Measurements from ENCODE around the gene CYLD. TPM values are rescaled to one million over a fixed set of nuclear protein-coding genes. Genes with fewer than 3 reads are reported as not detected.

Gene CYLD
- total RNA-seq, 1 experiment from 2014 or later = 9.8 TPM

DNA sequence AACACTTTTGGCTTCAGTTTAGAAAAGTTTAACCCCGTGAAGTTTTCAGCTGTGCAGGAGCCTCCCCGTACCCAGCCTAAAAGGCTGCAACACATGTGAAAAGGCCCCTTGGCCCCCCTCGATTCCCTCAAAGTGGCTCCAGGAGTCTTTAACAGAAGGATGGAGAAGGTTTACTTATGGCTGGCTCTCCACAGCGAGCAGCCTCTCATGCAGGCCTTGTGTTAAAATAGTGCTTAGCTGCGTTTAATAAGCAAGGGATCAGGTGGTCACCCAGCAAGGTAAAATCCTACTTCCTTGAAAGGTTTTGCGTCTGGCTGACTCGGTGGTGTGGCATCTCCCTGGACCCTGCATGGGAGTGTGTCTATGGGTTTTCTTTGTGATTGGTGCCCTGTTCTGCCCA, 8.4 kb upstream of the CYLD start:
- intact Hi-C loops (cut with micrococcal nuclease; ENCODE audit: unreplicated experiment) = no loop called here

DNA sequence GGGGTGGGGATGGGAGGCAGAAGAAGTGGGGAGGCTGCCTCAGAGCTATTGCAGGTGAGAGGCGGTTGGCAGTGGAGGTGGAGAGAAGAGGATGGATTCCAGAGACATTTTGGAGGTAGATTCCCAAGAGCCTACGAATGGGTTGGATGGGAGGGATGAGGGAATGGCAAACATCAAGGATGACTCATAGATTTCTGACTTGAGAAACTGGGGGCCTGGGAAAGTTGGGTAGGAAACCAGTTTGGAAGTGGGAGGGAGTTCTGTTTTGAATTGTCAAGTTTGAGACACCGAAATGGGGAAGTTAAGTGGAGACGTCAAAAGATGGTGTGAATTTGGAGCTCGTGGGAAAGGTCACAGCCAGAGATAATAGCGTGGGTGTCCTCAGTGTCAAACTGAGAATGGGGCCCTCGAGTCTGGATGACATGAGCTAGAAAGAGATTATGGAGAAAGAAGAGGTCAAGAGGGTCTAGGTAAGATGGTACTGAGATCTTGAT, 6.2 kb upstream of the CYLD start:
- no peak for DNase-seq
- Mint-ChIP-seq H3K4me1 (ENCODE audit: low read depth, unreplicated experiment) (no peaks in the 10 kb centered on the region), H3K27me3 (ENCODE audit: insufficient read depth, unreplicated experiment) (peaks cover 19% of the 10 kb centered on the region), H3K36me3 (ENCODE audit: insufficient read depth, unreplicated experiment) (no peaks in the 10 kb centered on the region), H3K4me3 (ENCODE audit: unreplicated experiment) (no peak overlapping the region), H3K9me3 (ENCODE audit: unreplicated experiment) (no peaks in the 10 kb centered on the region), H3K27ac (ENCODE audit: unreplicated experiment) (no peak overlapping the region)
- CTCF ChIA-PET = interaction anchor here (0.6 kb wide), 1 partner anchor 71 kb away, joined by 4 read pairs; no protein-coding TSS in a partner anchor
- intact Hi-C loops (cut with micrococcal nuclease; ENCODE audit: unreplicated experiment) = no loop called here
- POLR2A ChIA-PET = no interaction called here
- no TSS peak for BruUV-seq (replicated peaks)
- H3K4me3 ChIP-seq (ENCODE audit: low read depth, low read length) = no peak overlapping the region
- no peaks in the 10 kb centered on the region; the same call in 1 of the 2 replicates for H3K4me1 ChIP-seq
- TF ChIP-seq, protein P1, sequence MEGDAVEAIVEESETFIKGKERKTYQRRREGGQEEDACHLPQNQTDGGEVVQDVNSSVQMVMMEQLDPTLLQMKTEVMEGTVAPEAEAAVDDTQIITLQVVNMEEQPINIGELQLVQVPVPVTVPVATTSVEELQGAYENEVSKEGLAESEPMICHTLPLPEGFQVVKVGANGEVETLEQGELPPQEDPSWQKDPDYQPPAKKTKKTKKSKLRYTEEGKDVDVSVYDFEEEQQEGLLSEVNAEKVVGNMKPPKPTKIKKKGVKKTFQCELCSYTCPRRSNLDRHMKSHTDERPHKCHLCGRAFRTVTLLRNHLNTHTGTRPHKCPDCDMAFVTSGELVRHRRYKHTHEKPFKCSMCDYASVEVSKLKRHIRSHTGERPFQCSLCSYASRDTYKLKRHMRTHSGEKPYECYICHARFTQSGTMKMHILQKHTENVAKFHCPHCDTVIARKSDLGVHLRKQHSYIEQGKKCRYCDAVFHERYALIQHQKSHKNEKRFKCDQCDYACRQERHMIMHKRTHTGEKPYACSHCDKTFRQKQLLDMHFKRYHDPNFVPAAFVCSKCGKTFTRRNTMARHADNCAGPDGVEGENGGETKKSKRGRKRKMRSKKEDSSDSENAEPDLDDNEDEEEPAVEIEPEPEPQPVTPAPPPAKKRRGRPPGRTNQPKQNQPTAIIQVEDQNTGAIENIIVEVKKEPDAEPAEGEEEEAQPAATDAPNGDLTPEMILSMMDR (IDR thresholded peaks at IDR 0.05; ENCODE audit: insufficient read depth in 1 of 2, low read depth in 1 of 2, low read length in 1 of 2, severe bottlenecking in 1 of 2, unreplicated experiment in 1 of 2) = no peak
- H3K36me3 ChIP-seq (ENCODE audit: control insufficient read depth, insufficient read depth, low read length) = no peaks in the 10 kb centered on the region
- no peaks in the 10 kb centered on the region for H3K9me3 ChIP-seq
- H3K27me3 ChIP-seq (replicated peaks; ENCODE audit: control insufficient read depth, insufficient read depth, low read length) = peaks cover 1% of the 10 kb centered on the region; the same call in 1 of the 2 replicates

More for the DNA sequence above, 8.4 kb upstream of the CYLD start:
- TF ChIP-seq, protein P1 (IDR thresholded peaks at IDR 0.05; ENCODE audit: insufficient read depth in 1 of 2, low read depth in 1 of 2, low read length in 1 of 2, severe bottlenecking in 1 of 2, unreplicated experiment in 1 of 2) = no peak
- no peaks in the 10 kb centered on the region for H3K36me3 ChIP-seq (ENCODE audit: control insufficient read depth, insufficient read depth, low read length)
- ChIA-PET POLR2A (no interaction called here), CTCF (no interaction called here)
- Mint-ChIP-seq H3K4me1 (ENCODE audit: low read depth, unreplicated experiment) (no peaks in the 10 kb centered on the region), H3K4me3 (ENCODE audit: unreplicated experiment) (no peak overlapping the region), H3K9me3 (ENCODE audit: unreplicated experiment) (no peaks in the 10 kb centered on the region), H3K27ac (ENCODE audit: unreplicated experiment) (no peak overlapping the region), H3K27me3 (ENCODE audit: insufficient read depth, unreplicated experiment) (peaks cover 15% of the 10 kb centered on the region), H3K36me3 (ENCODE audit: insufficient read depth, unreplicated experiment) (no peaks in the 10 kb centered on the region)
- H3K4me1 ChIP-seq = no peaks in the 10 kb centered on the region
- H3K9me3 ChIP-seq = no peaks in the 10 kb centered on the region
- H3K4me3 ChIP-seq (ENCODE audit: low read depth, low read length) = no peak overlapping the region
- no TSS peak for BruUV-seq (replicated peaks)
- no peak for DNase-seq
- peaks cover 1% of the 10 kb centered on the region; the same call in 1 of the 2 replicates for H3K27me3 ChIP-seq (replicated peaks; ENCODE audit: control insufficient read depth, insufficient read depth, low read length)

DNA sequence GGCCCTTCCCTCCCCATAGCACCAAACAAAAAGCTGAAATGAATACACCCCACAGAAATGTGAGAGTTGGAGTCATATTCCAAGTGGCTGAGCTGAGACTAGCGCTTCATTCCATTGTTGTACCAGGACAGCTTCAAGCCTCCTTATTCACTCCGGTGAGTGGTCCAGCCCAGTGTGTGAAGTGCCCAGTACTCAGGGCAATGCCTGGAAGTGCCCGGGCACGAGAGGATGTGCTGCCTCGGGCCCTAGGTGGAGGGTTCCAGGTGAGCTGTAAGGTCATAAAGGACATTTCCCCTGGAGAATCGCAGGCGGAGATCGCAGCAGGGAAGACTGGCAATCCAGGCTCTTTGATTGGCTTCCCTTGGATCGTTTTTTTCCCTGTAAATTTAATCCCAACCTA, 5.4 kb upstream of the CYLD start:
- Histone ChIP-seq H3K4me1 (no peaks in the 10 kb centered on the region; the same call in 1 of the 2 replicates), H3K4me3 (ENCODE audit: low read depth, low read length) (no peak overlapping the region), H3K36me3 (ENCODE audit: control insufficient read depth, insufficient read depth, low read length) (no peaks in the 10 kb centered on the region), H3K27me3 (replicated peaks; ENCODE audit: control insufficient read depth, insufficient read depth, low read length) (peaks cover 1% of the 10 kb centered on the region; the same call in 1 of the 2 replicates), H3K9me3 (no peaks in the 10 kb centered on the region)
- H3K4me1 Mint-ChIP-seq (ENCODE audit: low read depth, unreplicated experiment) = no peaks in the 10 kb centered on the region
- POLR2A ChIA-PET = no interaction called here
- TF ChIP-seq, protein P1 (IDR thresholded peaks at IDR 0.05; ENCODE audit: insufficient read depth in 1 of 2, low read depth in 1 of 2, low read length in 1 of 2, severe bottlenecking in 1 of 2, unreplicated experiment in 1 of 2) = no peak
- CTCF ChIA-PET = interaction anchor here (0.6 kb wide), 1 partner anchor 70 kb away, joined by 4 read pairs; no protein-coding TSS in a partner anchor
- no peak for DNase-seq
- H3K4me3 Mint-ChIP-seq (ENCODE audit: unreplicated experiment) = no peak overlapping the region
- H3K27me3 Mint-ChIP-seq (ENCODE audit: insufficient read depth, unreplicated experiment) = peaks cover 19% of the 10 kb centered on the region
- no TSS peak for BruUV-seq (replicated peaks)
- peaks cover 4% of the 10 kb centered on the region for H3K36me3 Mint-ChIP-seq (ENCODE audit: insufficient read depth, unreplicated experiment)
- H3K9me3 Mint-ChIP-seq (ENCODE audit: unreplicated experiment) = no peaks in the 10 kb centered on the region
- no peak overlapping the region for H3K27ac Mint-ChIP-seq (ENCODE audit: unreplicated experiment)
- intact Hi-C loops (cut with micrococcal nuclease; ENCODE audit: unreplicated experiment) = no loop called here

All from Caco-2 (cell line).